ENCODE data around the gene USP7. TPM values are rescaled to one million over a fixed set of nuclear protein-coding genes. Genes with fewer than 3 reads are reported as not detected.

The USP7 gene
- total and polyA plus RNA-seq, 4 donors = 13.7 to 85.6 (median 37.7) TPM

DNA sequence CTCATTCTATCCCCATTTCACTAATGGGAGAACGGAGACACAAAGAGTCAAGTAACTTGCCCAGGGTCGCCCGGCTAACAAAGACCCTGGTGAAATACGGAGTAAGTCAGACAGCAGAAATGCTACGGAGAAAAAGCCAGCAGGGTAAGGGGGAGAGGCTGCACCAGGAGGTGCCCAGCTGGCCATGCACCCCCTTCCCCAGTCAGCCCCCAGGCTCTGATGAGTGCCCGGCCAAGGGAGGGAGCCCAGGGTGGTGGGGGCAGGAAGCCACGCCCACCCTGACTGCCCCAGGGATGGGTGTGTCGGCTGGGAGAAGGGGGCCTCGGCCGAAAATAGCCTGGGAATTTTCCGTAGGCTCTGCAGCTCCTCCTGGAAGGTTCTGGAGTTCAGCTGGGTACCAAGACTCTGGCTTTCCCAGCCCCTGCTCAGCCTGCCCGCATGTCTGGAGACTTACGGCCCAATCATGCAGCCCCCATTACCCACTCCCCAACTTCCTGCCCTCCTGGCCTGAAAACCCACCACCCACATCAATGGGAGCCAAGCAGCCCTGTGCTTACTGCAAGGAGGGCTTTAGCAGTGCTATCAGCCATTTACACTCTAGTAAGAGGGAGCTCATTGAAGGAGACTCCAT lies 99.1 kb downstream of the USP7 start (continued):
- no peak for TF ChIP-seq REST (IDR thresholded peaks at IDR 0.05)

- DNase-seq (ENCODE audit: low spot score) = peak; percentile 80
- TF ChIP-seq FOXA2 (IDR thresholded peaks at IDR 0.05) (peak; percentile 81), RXRA (IDR thresholded peaks at IDR 0.05) (peak; percentile 94 to 95), ATF3 (IDR thresholded peaks at IDR 0.05) (no peak), SP1 (IDR thresholded peaks at IDR 0.05) (peak; percentile 98), HNF4A (conservative IDR thresholded peaks at IDR 0.05) (peak; percentile 93 to 97), HNF4G (IDR thresholded peaks at IDR 0.05) (peak; percentile 97), JUND (IDR thresholded peaks at IDR 0.05) (peak; percentile 71 to 79), EGR1 (IDR thresholded peaks at IDR 0.05; ENCODE audit: low read depth in 2 of 2) (peak; percentile 99 to 100), NR2F2 (IDR thresholded peaks at IDR 0.05) (peak; percentile 53), YY1 (IDR thresholded peaks at IDR 0.05) (peak; percentile 77), REST (IDR thresholded peaks at IDR 0.05) (peak; percentile 88), RAD21 (IDR thresholded peaks at IDR 0.05) (peak; percentile 48 to 70), GABPA (IDR thresholded peaks at IDR 0.05 in 1 of 2, conservative IDR thresholded peaks at IDR 0.05 in 1 of 2) (peak in 1 of 2 donors; percentile 40), TAF1 (conservative IDR thresholded peaks at IDR 0.05) (no peak), FOXA1 (IDR thresholded peaks at IDR 0.05) (peak; percentile 70)
- TF ChIP-seq, protein P1, sequence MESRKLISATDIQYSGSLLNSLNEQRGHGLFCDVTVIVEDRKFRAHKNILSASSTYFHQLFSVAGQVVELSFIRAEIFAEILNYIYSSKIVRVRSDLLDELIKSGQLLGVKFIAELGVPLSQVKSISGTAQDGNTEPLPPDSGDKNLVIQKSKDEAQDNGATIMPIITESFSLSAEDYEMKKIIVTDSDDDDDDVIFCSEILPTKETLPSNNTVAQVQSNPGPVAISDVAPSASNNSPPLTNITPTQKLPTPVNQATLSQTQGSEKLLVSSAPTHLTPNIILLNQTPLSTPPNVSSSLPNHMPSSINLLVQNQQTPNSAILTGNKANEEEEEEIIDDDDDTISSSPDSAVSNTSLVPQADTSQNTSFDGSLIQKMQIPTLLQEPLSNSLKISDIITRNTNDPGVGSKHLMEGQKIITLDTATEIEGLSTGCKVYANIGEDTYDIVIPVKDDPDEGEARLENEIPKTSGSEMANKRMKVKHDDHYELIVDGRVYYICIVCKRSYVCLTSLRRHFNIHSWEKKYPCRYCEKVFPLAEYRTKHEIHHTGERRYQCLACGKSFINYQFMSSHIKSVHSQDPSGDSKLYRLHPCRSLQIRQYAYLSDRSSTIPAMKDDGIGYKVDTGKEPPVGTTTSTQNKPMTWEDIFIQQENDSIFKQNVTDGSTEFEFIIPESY (IDR thresholded peaks at IDR 0.05) = peak; percentile 82
- TF ChIP-seq, protein P2, sequence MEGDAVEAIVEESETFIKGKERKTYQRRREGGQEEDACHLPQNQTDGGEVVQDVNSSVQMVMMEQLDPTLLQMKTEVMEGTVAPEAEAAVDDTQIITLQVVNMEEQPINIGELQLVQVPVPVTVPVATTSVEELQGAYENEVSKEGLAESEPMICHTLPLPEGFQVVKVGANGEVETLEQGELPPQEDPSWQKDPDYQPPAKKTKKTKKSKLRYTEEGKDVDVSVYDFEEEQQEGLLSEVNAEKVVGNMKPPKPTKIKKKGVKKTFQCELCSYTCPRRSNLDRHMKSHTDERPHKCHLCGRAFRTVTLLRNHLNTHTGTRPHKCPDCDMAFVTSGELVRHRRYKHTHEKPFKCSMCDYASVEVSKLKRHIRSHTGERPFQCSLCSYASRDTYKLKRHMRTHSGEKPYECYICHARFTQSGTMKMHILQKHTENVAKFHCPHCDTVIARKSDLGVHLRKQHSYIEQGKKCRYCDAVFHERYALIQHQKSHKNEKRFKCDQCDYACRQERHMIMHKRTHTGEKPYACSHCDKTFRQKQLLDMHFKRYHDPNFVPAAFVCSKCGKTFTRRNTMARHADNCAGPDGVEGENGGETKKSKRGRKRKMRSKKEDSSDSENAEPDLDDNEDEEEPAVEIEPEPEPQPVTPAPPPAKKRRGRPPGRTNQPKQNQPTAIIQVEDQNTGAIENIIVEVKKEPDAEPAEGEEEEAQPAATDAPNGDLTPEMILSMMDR (IDR thresholded peaks at IDR 0.05; ENCODE audit: low read depth, low read length, missing input control) = peak; percentile 43
- TF ChIP-seq, protein P3, sequence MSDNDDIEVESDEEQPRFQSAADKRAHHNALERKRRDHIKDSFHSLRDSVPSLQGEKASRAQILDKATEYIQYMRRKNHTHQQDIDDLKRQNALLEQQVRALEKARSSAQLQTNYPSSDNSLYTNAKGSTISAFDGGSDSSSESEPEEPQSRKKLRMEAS (IDR thresholded peaks at IDR 0.05) = peak; percentile 81
- Histone ChIP-seq H3K36me3 (ENCODE audit: control insufficient read depth in 4 of 4, insufficient read depth in 3 of 4, low read depth in 1 of 4, low read length in 3 of 4) (peaks cover 0 to 2% (median 0%) of the 10 kb centered on the region in 4 donors), H3K9ac (ENCODE audit: low read depth in 1 of 2, low read length in 2 of 2) (peak overlapping the region in 1 of 2 donors; percentile 15), H3K9me3 (ENCODE audit: control insufficient read depth in 4 of 4, low read length in 3 of 4) (no peaks in the 10 kb centered on the region), H3K4me1 (ENCODE audit: control insufficient read depth in 4 of 4, insufficient read depth in 4 of 4, low read length in 3 of 4) (peaks cover 29 to 79% (median 61%) of the 10 kb centered on the region in 4 donors), H3K27ac (ENCODE audit: low read depth in 1 of 2, low read length in 2 of 2) (peak overlapping the region; percentile 91 to 93), H3K27me3 (ENCODE audit: control insufficient read depth in 4 of 4, insufficient read depth in 4 of 4, low read length in 3 of 4) (no peaks in the 10 kb centered on the region), H3K4me3 (ENCODE audit: low read depth in 1 of 3, low read length in 3 of 3) (peak overlapping the region in 1 of 3 donors; percentile 4)
- 27% methylated on average over 17 of the region's 17 CpGs for WGBS
These were observed 99.9 kb downstream of the USP7 start for GRCh38 chr16:8863594-8864424.
